ENCODE results near the gene SLC27A4.

DNA sequence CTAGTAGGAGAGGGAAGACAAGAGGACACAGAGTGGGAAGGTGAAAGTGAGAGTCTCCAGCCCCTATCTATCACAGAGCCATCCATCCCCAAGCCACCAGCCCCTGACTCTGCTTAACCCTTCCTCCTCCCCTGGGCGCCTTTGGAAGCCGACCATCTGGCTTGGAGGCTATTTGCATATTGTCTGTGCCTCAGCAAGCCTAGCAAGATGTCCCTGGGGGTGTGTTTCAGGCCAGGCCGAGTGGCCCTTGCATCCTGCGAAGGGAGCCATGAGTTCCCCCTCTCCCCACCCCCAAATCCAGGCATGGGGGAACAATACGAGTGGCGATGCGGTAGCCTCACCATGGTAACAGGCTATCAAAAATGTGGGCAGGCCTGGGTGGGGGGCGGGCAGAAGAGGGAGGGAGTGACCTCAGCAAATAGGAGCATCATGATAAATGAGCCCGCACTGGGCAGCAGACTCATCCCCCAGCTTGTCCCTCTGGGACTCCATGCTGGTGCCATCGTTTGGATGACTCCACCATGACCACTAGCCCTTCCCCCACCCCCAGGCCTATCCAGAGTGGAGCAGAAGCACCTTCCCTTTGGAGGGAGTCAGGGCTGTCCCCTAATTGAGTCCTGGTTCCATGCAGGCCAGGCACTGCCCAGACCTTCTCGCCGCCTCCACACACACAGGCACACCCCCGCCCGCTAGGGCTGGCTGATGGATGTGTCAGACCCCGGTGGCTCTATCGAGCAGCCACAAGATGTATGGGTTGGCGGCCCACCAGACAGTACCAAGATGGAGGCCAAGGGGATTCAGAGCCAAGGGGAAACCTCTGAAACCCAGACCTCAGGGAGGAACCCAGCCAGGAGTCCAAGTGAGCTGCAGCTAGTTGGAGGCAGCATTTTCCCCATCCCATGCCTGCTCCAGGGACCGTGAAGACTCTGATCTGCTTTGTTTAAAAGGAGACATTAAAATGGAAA is 45.5 kb downstream of the SLC27A4 start:
- no peak for TF ChIP-seq POLR2A (IDR thresholded peaks at IDR 0.05; ENCODE audit: low read depth, low read length)
- TF ChIP-seq POLR2AphosphoS5 (IDR thresholded peaks at IDR 0.05; ENCODE audit: low read depth, low read length) = no peak
- TF ChIP-seq TAF1 (IDR thresholded peaks at IDR 0.05; ENCODE audit: low read depth, low read length) = no peak
